Measurements from ENCODE around the gene MID1IP1. TPM values are rescaled to one million over a fixed set of nuclear protein-coding genes. Genes with fewer than 3 reads are reported as not detected.

MID1IP1 gene
- total and polyA plus RNA-seq, 2 of the 13 experiments (the other 11 are each of a cell fraction or from before 2014, with no cell fraction given), result 35.7 to 36.1 TPM

DNA sequence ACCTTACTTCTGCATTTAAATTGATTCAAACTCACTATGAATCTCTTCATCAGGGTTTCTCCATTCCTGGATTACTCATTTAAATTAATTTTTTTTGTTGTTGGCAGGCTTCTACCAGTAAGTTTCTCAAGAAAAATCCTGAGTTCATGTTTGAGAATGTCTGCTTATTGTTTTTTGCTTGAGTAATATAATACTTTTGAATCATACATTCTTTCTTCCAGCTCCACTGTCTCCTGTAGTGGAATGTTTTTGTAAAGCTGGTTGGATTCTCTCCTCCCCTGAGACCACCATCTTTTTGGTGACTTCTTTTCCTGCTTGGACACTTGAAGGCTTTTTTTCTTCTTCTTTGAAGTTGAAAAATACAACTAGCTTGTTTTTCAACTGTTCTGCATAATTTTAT is 4.3 kb upstream of the MID1IP1 start:
- ChIA-PET POLR2A (no interaction called here), CTCF (ENCODE audit: low intra/inter-chr PET ratio, low total read pairs) (no interaction called here)
- Histone ChIP-seq H3K9me3 (ENCODE audit: low read length) (no peaks in the 10 kb centered on the region), H3K36me3 (replicated peaks in 1 of 2; ENCODE audit: control insufficient read depth in 1 of 2, insufficient read depth in 2 of 2, low read length in 2 of 2) (no peaks in the 10 kb centered on the region), H3K4me2 (ENCODE audit: low read depth, low read length) (no peak overlapping the region), H3K4me3 (replicated peaks in 1 of 3; ENCODE audit: insufficient read depth in 1 of 3, low read depth in 2 of 3, low read length in 3 of 3) (no peak overlapping the region), H3K9ac (ENCODE audit: insufficient read depth, low read depth, low read length) (no peak overlapping the region), H4K20me1 (ENCODE audit: insufficient read depth, low read length) (no peaks in the 10 kb centered on the region), H3K27me3 (ENCODE audit: control insufficient read depth in 1 of 2, insufficient read depth in 2 of 2, low read length in 2 of 2) (no peaks in the 10 kb centered on the region; a peak in 1 of 5 replicates), H2AFZ (ENCODE audit: low read length) (no peak overlapping the region), H3K79me2 (ENCODE audit: insufficient read depth, low read length) (peaks cover 5% of the 10 kb centered on the region), H3K27ac (ENCODE audit: extremely low read length, insufficient read depth, low read length) (no peak overlapping the region), H3K4me1 (ENCODE audit: insufficient read depth, low read length) (peaks cover 11% of the 10 kb centered on the region)
- FAIRE-seq, result no peak
- no TSS peak for BruUV-seq (replicated peaks)
- no peak for ATAC-seq
- intact Hi-C loops (cut with micrococcal nuclease; ENCODE audit: unreplicated experiment), result no loop called here
- in situ Hi-C loops (cut with HindIII; ENCODE audit: extremely low pct_ligation_motif_present, low pct_unique_long_range_greater_than_20kb), result no loop called here
- TF ChIP-seq KDM6A (CRISPR knock-in tag; IDR thresholded peaks at IDR 0.05; ENCODE audit: low read depth) (no peak), ZBTB7A (CRISPR knock-in tag; IDR thresholded peaks at IDR 0.05) (no peak), ZNF598 (CRISPR knock-in tag; IDR thresholded peaks at IDR 0.05; ENCODE audit: borderline replicate concordance) (no peak), NRL (CRISPR knock-in tag; IDR thresholded peaks at IDR 0.05; ENCODE audit: borderline replicate concordance) (no peak)
- DNase-seq (ENCODE audit: low spot score), result no peak

DNA sequence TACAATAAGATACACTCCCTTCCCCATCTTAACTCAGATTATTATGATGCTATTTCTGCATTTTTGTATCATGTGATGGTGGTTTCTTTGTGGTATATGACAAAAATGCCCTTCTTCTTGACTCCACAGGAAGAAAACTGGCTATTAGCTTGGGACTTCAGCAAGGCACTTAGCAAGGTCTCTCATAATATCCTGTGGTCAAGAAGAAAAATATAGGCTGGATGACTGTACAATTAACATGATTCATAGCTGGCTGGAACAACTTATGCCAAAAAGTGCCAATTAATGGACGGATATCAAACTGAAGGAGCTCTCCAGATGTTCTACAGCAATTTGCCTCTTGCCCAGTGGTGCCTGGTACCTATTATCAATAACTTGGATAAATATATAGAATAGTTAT is 2.3 kb upstream of the MID1IP1 start:
- Histone ChIP-seq H3K4me2 (ENCODE audit: low read depth, low read length) (no peak overlapping the region), H3K4me1 (ENCODE audit: insufficient read depth, low read length) (peaks cover 22% of the 10 kb centered on the region), H3K9ac (ENCODE audit: insufficient read depth, low read depth, low read length) (no peak overlapping the region), H3K79me2 (ENCODE audit: insufficient read depth, low read length) (peaks cover 11% of the 10 kb centered on the region), H3K27me3 (ENCODE audit: control insufficient read depth in 1 of 2, insufficient read depth in 2 of 2, low read length in 2 of 2) (no peaks in the 10 kb centered on the region; a peak in 1 of 5 replicates), H3K36me3 (replicated peaks in 1 of 2; ENCODE audit: control insufficient read depth in 1 of 2, insufficient read depth in 2 of 2, low read length in 2 of 2) (no peaks in the 10 kb centered on the region), H3K9me3 (ENCODE audit: low read length) (no peaks in the 10 kb centered on the region), H2AFZ (ENCODE audit: low read length) (no peak overlapping the region), H3K4me3 (replicated peaks in 1 of 3; ENCODE audit: insufficient read depth in 1 of 3, low read depth in 2 of 3, low read length in 3 of 3) (no peak overlapping the region), H3K27ac (ENCODE audit: extremely low read length, insufficient read depth, low read length) (no peak overlapping the region), H4K20me1 (ENCODE audit: insufficient read depth, low read length) (no peaks in the 10 kb centered on the region)
- FAIRE-seq (no peak), ATAC-seq (no peak), DNase-seq (ENCODE audit: low spot score) (no peak)
- POLR2A ChIA-PET, result no interaction called here
- in situ Hi-C loops (cut with HindIII; ENCODE audit: extremely low pct_ligation_motif_present, low pct_unique_long_range_greater_than_20kb) (no loop called here), intact Hi-C loops (cut with micrococcal nuclease; ENCODE audit: unreplicated experiment) (no loop called here)
- CTCF ChIA-PET (ENCODE audit: low intra/inter-chr PET ratio, low total read pairs), result no interaction called here
- no TSS peak for BruUV-seq (replicated peaks)
- 0% methylated on average over 1 of the region's 1 CpG for WGBS (ENCODE audit: low lambda C conversion rate)
- TF ChIP-seq, protein P1, sequence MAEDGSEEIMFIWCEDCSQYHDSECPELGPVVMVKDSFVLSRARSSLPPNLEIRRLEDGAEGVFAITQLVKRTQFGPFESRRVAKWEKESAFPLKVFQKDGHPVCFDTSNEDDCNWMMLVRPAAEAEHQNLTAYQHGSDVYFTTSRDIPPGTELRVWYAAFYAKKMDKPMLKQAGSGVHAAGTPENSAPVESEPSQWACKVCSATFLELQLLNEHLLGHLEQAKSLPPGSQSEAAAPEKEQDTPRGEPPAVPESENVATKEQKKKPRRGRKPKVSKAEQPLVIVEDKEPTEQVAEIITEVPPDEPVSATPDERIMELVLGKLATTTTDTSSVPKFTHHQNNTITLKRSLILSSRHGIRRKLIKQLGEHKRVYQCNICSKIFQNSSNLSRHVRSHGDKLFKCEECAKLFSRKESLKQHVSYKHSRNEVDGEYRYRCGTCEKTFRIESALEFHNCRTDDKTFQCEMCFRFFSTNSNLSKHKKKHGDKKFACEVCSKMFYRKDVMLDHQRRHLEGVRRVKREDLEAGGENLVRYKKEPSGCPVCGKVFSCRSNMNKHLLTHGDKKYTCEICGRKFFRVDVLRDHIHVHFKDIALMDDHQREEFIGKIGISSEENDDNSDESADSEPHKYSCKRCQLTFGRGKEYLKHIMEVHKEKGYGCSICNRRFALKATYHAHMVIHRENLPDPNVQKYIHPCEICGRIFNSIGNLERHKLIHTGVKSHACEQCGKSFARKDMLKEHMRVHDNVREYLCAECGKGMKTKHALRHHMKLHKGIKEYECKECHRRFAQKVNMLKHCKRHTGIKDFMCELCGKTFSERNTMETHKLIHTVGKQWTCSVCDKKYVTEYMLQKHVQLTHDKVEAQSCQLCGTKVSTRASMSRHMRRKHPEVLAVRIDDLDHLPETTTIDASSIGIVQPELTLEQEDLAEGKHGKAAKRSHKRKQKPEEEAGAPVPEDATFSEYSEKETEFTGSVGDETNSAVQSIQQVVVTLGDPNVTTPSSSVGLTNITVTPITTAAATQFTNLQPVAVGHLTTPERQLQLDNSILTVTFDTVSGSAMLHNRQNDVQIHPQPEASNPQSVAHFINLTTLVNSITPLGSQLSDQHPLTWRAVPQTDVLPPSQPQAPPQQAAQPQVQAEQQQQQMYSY (CRISPR knock-in tag; IDR thresholded peaks at IDR 0.05), result no peak
- no peak for TF ChIP-seq ZNF44 (CRISPR knock-in tag; IDR thresholded peaks at IDR 0.05)
- TF ChIP-seq DNMT3B (CRISPR knock-in tag; conservative IDR thresholded peaks at IDR 0.05), result no peak
- TF ChIP-seq ONECUT2 (CRISPR knock-in tag; IDR thresholded peaks at IDR 0.05), result no peak
- TF ChIP-seq, protein P2, sequence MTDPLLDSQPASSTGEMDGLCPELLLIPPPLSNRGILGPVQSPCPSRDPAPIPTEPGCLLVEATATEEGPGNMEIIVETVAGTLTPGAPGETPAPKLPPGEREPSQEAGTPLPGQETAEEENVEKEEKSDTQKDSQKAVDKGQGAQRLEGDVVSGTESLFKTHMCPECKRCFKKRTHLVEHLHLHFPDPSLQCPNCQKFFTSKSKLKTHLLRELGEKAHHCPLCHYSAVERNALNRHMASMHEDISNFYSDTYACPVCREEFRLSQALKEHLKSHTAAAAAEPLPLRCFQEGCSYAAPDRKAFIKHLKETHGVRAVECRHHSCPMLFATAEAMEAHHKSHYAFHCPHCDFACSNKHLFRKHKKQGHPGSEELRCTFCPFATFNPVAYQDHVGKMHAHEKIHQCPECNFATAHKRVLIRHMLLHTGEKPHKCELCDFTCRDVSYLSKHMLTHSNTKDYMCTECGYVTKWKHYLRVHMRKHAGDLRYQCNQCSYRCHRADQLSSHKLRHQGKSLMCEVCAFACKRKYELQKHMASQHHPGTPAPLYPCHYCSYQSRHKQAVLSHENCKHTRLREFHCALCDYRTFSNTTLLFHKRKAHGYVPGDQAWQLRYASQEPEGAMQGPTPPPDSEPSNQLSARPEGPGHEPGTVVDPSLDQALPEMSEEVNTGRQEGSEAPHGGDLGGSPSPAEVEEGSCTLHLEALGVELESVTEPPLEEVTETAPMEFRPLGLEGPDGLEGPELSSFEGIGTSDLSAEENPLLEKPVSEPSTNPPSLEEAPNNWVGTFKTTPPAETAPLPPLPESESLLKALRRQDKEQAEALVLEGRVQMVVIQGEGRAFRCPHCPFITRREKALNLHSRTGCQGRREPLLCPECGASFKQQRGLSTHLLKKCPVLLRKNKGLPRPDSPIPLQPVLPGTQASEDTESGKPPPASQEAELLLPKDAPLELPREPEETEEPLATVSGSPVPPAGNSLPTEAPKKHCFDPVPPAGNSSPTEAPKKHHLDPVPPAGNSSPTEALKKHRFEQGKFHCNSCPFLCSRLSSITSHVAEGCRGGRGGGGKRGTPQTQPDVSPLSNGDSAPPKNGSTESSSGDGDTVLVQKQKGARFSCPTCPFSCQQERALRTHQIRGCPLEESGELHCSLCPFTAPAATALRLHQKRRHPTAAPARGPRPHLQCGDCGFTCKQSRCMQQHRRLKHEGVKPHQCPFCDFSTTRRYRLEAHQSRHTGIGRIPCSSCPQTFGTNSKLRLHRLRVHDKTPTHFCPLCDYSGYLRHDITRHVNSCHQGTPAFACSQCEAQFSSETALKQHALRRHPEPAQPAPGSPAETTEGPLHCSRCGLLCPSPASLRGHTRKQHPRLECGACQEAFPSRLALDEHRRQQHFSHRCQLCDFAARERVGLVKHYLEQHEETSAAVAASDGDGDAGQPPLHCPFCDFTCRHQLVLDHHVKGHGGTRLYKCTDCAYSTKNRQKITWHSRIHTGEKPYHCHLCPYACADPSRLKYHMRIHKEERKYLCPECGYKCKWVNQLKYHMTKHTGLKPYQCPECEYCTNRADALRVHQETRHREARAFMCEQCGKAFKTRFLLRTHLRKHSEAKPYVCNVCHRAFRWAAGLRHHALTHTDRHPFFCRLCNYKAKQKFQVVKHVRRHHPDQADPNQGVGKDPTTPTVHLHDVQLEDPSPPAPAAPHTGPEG (CRISPR knock-in tag; IDR thresholded peaks at IDR 0.05), result no peak
